HepG2 (cell line): Measurements from ENCODE around the gene GDI1. TPM values are rescaled to one million over a fixed set of nuclear protein-coding genes. Genes with fewer than 3 reads are reported as not detected.
A peak's percentile ranks its signal among the peaks of the same experiment; 100 is the strongest.

Experiments
- MAX ChIP-seq: IDR thresholded peaks from 2 replicates; pipeline ENCODE4 v1.6.1; 2012; ENCODE audit warnings: inconsistent platforms
- NFAT5 ChIP-seq: sonication (generic); formaldehyde crosslinking; IDR thresholded peaks from 2 replicates; pipeline ENCODE4 v1.4.0; 2020; ENCODE audit warnings: missing genetic modification reagents
- NONO ChIP-seq, 2 experiments: fragments of 450-650 bp in 1 of 2; sonication (generic) in 1 of 2; formaldehyde crosslinking in 1 of 2; IDR thresholded peaks in 1 of 2; conservative IDR thresholded peaks in 1 of 2; 2 replicates each; pipeline versions ENCODE4 v1.6.1 to v1.8.0; 2017 to 2022; ENCODE audit warnings: mild to moderate bottlenecking in 1 of 2, missing genetic modification reagents in 1 of 2, moderate library complexity in 1 of 2
- NR2F2 ChIP-seq: IDR thresholded peaks from 2 replicates; pipeline ENCODE4 v1.6.1; 2012; ENCODE audit warnings: low read depth, inconsistent platforms, borderline replicate concordance
- ONECUT2 ChIP-seq: sonication (generic); formaldehyde crosslinking; IDR thresholded peaks from 2 replicates; pipeline ENCODE4 v1.4.0; 2020; ENCODE audit warnings: missing genetic modification reagents
- SALL1 ChIP-seq: sonication (generic); formaldehyde crosslinking; IDR thresholded peaks from 2 replicates; pipeline ENCODE4 v1.8.0; 2022; ENCODE audit warnings: mild to moderate bottlenecking, missing genetic modification reagents
- SATB2 ChIP-seq: sonication (generic); formaldehyde crosslinking; IDR thresholded peaks from 2 replicates; pipeline ENCODE4 v1.5.0; 2020; ENCODE audit warnings: missing genetic modification reagents
- TFDP1 ChIP-seq: IDR thresholded peaks from 2 replicates; pipeline ENCODE4 v1.6.1; 2016; ENCODE audit warnings: missing compliant biosample characterization, missing genetic modification reagents, borderline replicate concordance
- TFE3 ChIP-seq: IDR thresholded peaks from 2 replicates; pipeline ENCODE4 v1.6.1; 2016
- YEATS2 ChIP-seq: sonication (generic); formaldehyde crosslinking; IDR thresholded peaks from 2 replicates; pipeline ENCODE4 v1.4.0; 2020; ENCODE audit warnings: missing genetic modification reagents, borderline replicate concordance
- ZBTB38 ChIP-seq: sonication (generic); formaldehyde crosslinking; IDR thresholded peaks from 2 replicates; pipeline ENCODE4 v1.5.1; 2020; ENCODE audit warnings: mild to moderate bottlenecking, missing genetic modification reagents
- ZNF205 ChIP-seq: IDR thresholded peaks from 2 replicates; pipeline ENCODE4 v1.6.1; 2018; ENCODE audit warnings: missing biosample characterization, missing genetic modification reagents
- ZNF337 ChIP-seq: sonication (generic); formaldehyde crosslinking; IDR thresholded peaks from 2 replicates; pipeline ENCODE4 v1.5.1; 2020; ENCODE audit warnings: missing genetic modification reagents, low read depth, mild to moderate bottlenecking, borderline replicate concordance
- ZNF501 ChIP-seq: sonication (generic); formaldehyde crosslinking; IDR thresholded peaks from 2 replicates; pipeline ENCODE4 v1.5.1; 2020; ENCODE audit warnings: mild to moderate bottlenecking, moderate library complexity, missing genetic modification reagents
- ZNF576 ChIP-seq: sonication (generic); formaldehyde crosslinking; IDR thresholded peaks from 2 replicates; pipeline ENCODE4 v1.4.0; 2020; ENCODE audit warnings: mild to moderate bottlenecking, missing genetic modification reagents
- ZNF607 ChIP-seq: sonication (generic); formaldehyde crosslinking; IDR thresholded peaks from 2 replicates; pipeline ENCODE4 v1.5.1; 2020; ENCODE audit warnings: missing genetic modification reagents, mild to moderate bottlenecking, borderline replicate concordance
- ZNF749 ChIP-seq: sonication (generic); formaldehyde crosslinking; IDR thresholded peaks from 2 replicates; pipeline ENCODE4 v1.8.0; 2022; ENCODE audit warnings: mild to moderate bottlenecking, missing genetic modification reagents, moderate library complexity, borderline replicate concordance
- ZSCAN30 ChIP-seq: sonication (generic); formaldehyde crosslinking; IDR thresholded peaks from 2 replicates; pipeline ENCODE4 v1.5.0; 2020; ENCODE audit warnings: mild to moderate bottlenecking, missing genetic modification reagents
- polyA plus RNA-seq, 8 experiments: library from polyadenylated mRNA; depleted of rRNA in 3 of 8; stranded (reverse) in 7 of 8; unstranded in 1 of 8; fragments of >200 nt; fragmentation: Illumina TruSeq in 4 of 8; extraction: Trizol in 4 of 8; gene quantifications; 2 replicates each; pipeline versions ENCODE4 v1.2.1 to v1.2.3, GENCODE V29; 2011 to 2016; ENCODE audit warnings: low read depth in 4 of 8, missing spikeins in 1 of 8, mixed read lengths in 1 of 8; ENCODE audit not compliant: insufficient read depth in 1 of 8
- total RNA-seq, 5 experiments: library from RNA; depleted of rRNA; stranded (reverse); fragments of >200 nt; fragmentation: Illumina TruSeq; extraction: Trizol; gene quantifications; 2 replicates each; pipeline ENCODE4 v1.2.3, GENCODE V29; 2016; ENCODE audit warnings: low read depth in 1 of 5

GDI1 gene
- total and polyA plus RNA-seq, 2 of the 13 experiments (the other 11 are each of a cell fraction or from before 2014, with no cell fraction given): 17.4 to 105 TPM

- peak; percentile 29 for TF ChIP-seq NFAT5
- peak; percentile 37; the same call in 1 of the 2 replicates for TF ChIP-seq SALL1
- TF ChIP-seq TFE3 (CRISPR knock-in tag): peak; percentile 70
- TF ChIP-seq ZNF205 (CRISPR knock-in tag): peak; percentile 65; the same call in 1 of the 2 replicates
- peak; percentile 55; the same call in 1 of the 2 replicates for TF ChIP-seq TFDP1 (CRISPR knock-in tag)
- TF ChIP-seq ZNF749 (CRISPR knock-in tag): 0 out of 2 replicates have a peak, but pooled peaks have one; percentile 23
- no peak for TF ChIP-seq ONECUT2 (CRISPR knock-in tag)
- peak; percentile 85 for TF ChIP-seq YEATS2 (CRISPR knock-in tag)
- TF ChIP-seq ZNF607 (CRISPR knock-in tag): no peak; the same call in 1 of the 2 replicates
- TF ChIP-seq NONO (IDR thresholded peaks at IDR 0.05): no peak
- TF ChIP-seq NONO (CRISPR knock-in tag; conservative IDR thresholded peaks at IDR 0.05): peak; percentile 19; the same call in 1 of the 2 replicates
- TF ChIP-seq SATB2 (CRISPR knock-in tag): 0 out of 2 replicates have a peak, but pooled peaks have one; percentile 19
- TF ChIP-seq NR2F2: peak; percentile 47; the same call in 1 of the 2 replicates
- no peak for TF ChIP-seq ZNF337 (CRISPR knock-in tag)
- TF ChIP-seq MAX: peak; percentile 80
- peak; percentile 42; the same call in 1 of the 2 replicates for TF ChIP-seq ZNF501 (CRISPR knock-in tag)
- TF ChIP-seq ZSCAN30: 0 out of 2 replicates have a peak, but pooled peaks have one; percentile 24
- TF ChIP-seq ZBTB38 (CRISPR knock-in tag): 0 out of 2 replicates have a peak, but pooled peaks have one; percentile 16
- TF ChIP-seq ZNF576 (CRISPR knock-in tag): no peak
These were observed 38.9 kb upstream of the GDI1 start, which contains the start of gene RPL10 (continued) for GRCh38 chrX:154397888-154398667.
